Sigmoid colon (tissue), 7 donors: ENCODE results near the gene ZNF473. TPM values are rescaled to one million over a fixed set of nuclear protein-coding genes. Genes with fewer than 3 reads are reported as not detected.
A peak's percentile ranks its signal among the peaks of the same experiment; 100 is the strongest.

Experiments used
- DNase-seq: peaks from one replicate; pipeline ENCODE4 v3.0.0-alpha.2; 2019
- H3K27ac ChIP-seq, 4 donors: fragments of 200-600 bp; sonication (generic); one replicate each; pipeline ENCODE4 v1.5.1; 2016 to 2019; ENCODE audit warnings: mild to moderate bottlenecking in 1 of 4
- H3K27me3 ChIP-seq, 3 donors: fragments of 200-600 bp; sonication (generic); one replicate each; pipeline ENCODE4 v1.5.1; 2019; ENCODE audit warnings: mild to moderate bottlenecking in 1 of 3
- H3K36me3 ChIP-seq, 4 donors: fragments of 200-600 bp; sonication (generic); one replicate each; pipeline ENCODE4 v1.5.1; 2016 to 2019
- H3K4me1 ChIP-seq, 4 donors: fragments of 200-600 bp; sonication (generic); one replicate each; pipeline ENCODE4 v1.5.1; 2017 to 2019
- H3K4me3 ChIP-seq, 4 donors: fragments of 200-600 bp; sonication (generic); one replicate each; pipeline ENCODE4 v1.5.1; 2017 to 2019; ENCODE audit warnings: mild to moderate bottlenecking in 2 of 4, moderate library complexity in 1 of 4
- H3K9me3 ChIP-seq, 4 donors: fragments of 200-600 bp in 3 of 4; sonication (generic) in 3 of 4; one replicate each; pipeline versions ENCODE4 v1.5.1 to v1.6.1; 2013 to 2019
- EP300 ChIP-seq, 4 donors: sonication (generic); formaldehyde crosslinking; IDR thresholded peaks; one replicate each; pipeline ENCODE4 v1.6.1; 2017; ENCODE audit warnings: antibody characterized with exemption in 4 of 4
- POLR2A ChIP-seq, 2 donors: fragments of 450-650 bp; IDR thresholded peaks; one replicate each; pipeline ENCODE4 v1.6.1; 2016; ENCODE audit warnings: antibody characterized with exemption in 2 of 2, mild to moderate bottlenecking in 2 of 2, moderate library complexity in 2 of 2
- POLR2AphosphoS5 ChIP-seq, 4 donors: sonication (generic); formaldehyde crosslinking; IDR thresholded peaks; one replicate each; pipeline ENCODE4 v1.6.1; 2017; ENCODE audit warnings: antibody characterized with exemption in 4 of 4
- WGBS, 2 donors: extraction: QIAGEN DNeasy Blood & Tissue Kit; methylation state at CpG; one replicate each; pipeline ENCODE4 v1.1.7; 2013; 5-methylcytosine and 5-hydroxymethylcytosine counted together
- intact Hi-C: fragments of 100-400 bp; cut with DNase I; formaldehyde crosslinking; loops from one replicate; pipeline ENCODE4 v1.15.1; 2023
- polyA plus RNA-seq, 3 donors: library from polyadenylated mRNA; stranded (reverse); fragments of 200-250 nt; gene quantifications; one replicate each; pipeline ENCODE4 v1.2.3, GENCODE V29; 2013
- total RNA-seq, 4 donors: library from RNA; depleted of rRNA; stranded (reverse); fragments of >200 nt; gene quantifications; one replicate each; pipeline ENCODE4 v1.1.0, GENCODE V29; 2016
- TF ChIP-seq, protein P1 (sequence below), 4 experiments: fragments of 450-650 bp in 3 of 4; fragments of 200-600 bp in 1 of 4; IDR thresholded peaks; one replicate each; pipeline ENCODE4 v1.5.1; 2016 to 2019; ENCODE audit warnings: antibody characterized with exemption in 4 of 4, mild to moderate bottlenecking in 3 of 4, moderate library complexity in 2 of 4
- donor health status: healthy with polysubstance abuse.
- donor health status: Bipolar disorder and iron deficiency.
- donor health status: healthy.

ZNF473 gene
- total RNA-seq = 10 to 100 TPM in 2 of 4 donors, 1 to 10 TPM in 2; 5.8 to 13.2 (median 9.3) TPM
- 1 to 10 TPM in 2 of 3 donors, under 1 TPM in 1; 0.92 to 2.7 (median 1.8) TPM for polyA plus RNA-seq

DNA sequence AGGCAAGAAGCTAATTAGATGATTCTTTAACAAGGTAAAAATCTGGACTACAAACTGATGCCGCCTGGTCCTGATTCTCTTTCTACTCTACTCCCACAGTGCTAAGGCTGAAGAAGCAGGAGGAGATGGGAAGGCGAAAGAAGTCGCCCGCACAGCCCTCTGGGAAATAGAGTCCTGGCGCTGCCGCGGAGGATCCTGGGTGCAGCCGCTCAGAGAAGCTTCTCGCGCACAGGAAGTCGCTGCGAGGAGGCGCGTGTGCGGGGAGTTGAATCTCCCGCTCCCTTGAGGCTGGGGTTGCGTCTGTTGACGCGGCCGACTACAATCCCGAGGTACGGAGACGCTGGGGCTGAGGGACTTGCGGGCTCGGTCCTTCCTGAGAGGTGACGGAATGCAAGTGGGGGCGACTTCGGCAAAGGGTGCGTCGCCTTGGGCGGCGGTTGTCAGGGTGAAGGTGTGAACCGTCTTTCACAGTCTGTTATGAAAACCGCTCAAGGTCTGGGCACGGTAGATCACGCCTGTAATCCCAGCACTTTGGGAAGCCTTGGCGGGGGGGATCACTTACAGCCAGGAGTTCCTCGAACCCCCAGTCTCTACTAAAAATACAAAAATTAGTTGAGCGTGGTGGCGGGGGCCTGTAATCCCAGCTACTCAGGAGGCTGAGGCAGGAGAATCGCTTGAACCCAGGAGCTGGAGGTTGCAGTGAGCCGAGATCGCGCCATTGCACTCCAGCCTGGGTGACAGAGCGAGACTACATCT, at the start of gene ZNF473:
Gene ZNF473 (plus strand): TSS at position 212 of the 756 bp plus-strand sequence. CDS start 5,078 bp downstream, outside the sequence.
- DNase-seq = peak; percentile 98
- peaks cover 0 to 3% (median 0%) of the 10 kb centered on the region in 4 donors for H3K36me3 ChIP-seq
- H3K4me1 ChIP-seq = peaks cover 0 to 31% (median 28%) of the 10 kb centered on the region in 4 donors
- peak within 1 kb of the TSS; percentile 83 to 95 (median 90) for H3K4me3 ChIP-seq
- intact Hi-C loops = loop anchor here (10.0 kb wide), 1 partner anchor 571 kb away; the partner anchor contains the start of genes ALDH16A1 and PIH1D1
- H3K27me3 ChIP-seq = no peaks in the 10 kb centered on the region
- peak within 1 kb of the TSS; percentile 92 to 94 (median 92) for H3K27ac ChIP-seq
- WGBS, 2 donors = 13 to 14% methylated on average over 45 of the region's 45 CpGs
- no peaks in the 10 kb centered on the region for H3K9me3 ChIP-seq
- TF ChIP-seq POLR2A (IDR thresholded peaks at IDR 0.05) = peak; percentile 29 to 30
- TF ChIP-seq POLR2AphosphoS5 (IDR thresholded peaks at IDR 0.05) = peak in 3 of 4 donors; percentile 73 to 83 (median 78)
- TF ChIP-seq, protein P1, sequence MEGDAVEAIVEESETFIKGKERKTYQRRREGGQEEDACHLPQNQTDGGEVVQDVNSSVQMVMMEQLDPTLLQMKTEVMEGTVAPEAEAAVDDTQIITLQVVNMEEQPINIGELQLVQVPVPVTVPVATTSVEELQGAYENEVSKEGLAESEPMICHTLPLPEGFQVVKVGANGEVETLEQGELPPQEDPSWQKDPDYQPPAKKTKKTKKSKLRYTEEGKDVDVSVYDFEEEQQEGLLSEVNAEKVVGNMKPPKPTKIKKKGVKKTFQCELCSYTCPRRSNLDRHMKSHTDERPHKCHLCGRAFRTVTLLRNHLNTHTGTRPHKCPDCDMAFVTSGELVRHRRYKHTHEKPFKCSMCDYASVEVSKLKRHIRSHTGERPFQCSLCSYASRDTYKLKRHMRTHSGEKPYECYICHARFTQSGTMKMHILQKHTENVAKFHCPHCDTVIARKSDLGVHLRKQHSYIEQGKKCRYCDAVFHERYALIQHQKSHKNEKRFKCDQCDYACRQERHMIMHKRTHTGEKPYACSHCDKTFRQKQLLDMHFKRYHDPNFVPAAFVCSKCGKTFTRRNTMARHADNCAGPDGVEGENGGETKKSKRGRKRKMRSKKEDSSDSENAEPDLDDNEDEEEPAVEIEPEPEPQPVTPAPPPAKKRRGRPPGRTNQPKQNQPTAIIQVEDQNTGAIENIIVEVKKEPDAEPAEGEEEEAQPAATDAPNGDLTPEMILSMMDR (IDR thresholded peaks at IDR 0.05) = no peak
- TF ChIP-seq EP300 (IDR thresholded peaks at IDR 0.05) = peak in 2 of 4 donors; percentile 40 to 62

DNA sequence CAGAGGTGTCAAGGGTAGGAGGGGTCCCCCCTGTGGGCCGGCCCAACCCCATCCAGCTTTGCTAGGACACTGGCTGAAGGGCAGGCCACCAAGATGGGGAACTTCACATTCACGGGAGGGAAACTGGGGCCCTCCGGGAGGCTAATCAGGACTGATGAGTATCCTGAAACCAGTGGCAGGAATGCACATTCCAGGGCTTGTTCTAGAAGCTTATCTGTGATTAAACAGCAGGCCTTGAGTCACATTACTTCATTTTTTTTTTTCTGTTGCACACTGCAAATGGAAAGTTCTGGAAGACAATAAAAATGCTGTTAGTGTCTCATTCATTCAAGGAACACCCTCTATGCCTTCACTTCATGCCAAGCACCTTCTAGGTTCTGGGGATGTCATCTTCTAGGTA, 49.3 kb upstream of the ZNF473 start:
- no peak for DNase-seq
- intact Hi-C loops = no loop called here

DNA sequence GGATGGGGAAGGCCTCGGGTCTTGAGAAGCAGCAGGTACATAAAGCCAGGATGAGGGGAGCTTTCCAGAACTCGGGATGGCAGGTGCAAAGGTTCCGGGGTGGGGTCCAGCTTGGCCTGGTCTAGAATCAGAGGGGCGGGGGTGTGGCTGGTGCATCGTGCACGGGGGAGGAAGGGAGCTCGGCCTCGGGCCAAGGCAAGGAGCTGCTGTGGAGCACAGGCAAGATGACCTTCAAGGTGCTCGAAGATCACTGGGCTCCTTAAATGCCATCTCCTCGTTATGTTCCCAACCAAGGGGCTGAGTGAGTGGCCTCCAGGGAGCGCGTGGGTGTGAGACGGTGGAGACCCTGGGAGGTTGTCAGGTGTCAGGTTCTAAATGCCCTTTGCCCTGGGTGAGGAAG, 48.7 kb upstream of the ZNF473 start:
- no peaks in the 10 kb centered on the region for H3K27me3 ChIP-seq
- H3K4me1 ChIP-seq = peaks cover 0 to 26% (median 23%) of the 10 kb centered on the region in 4 donors
- 72 to 84% methylated on average over 13 of the region's 13 CpGs for WGBS, 2 donors
- peaks cover 0 to 54% (median 2%) of the 10 kb centered on the region in 4 donors for H3K36me3 ChIP-seq
- no peak overlapping the region for H3K4me3 ChIP-seq
- TF ChIP-seq EP300 (IDR thresholded peaks at IDR 0.05) (no peak), POLR2AphosphoS5 (IDR thresholded peaks at IDR 0.05) (no peak), POLR2A (IDR thresholded peaks at IDR 0.05) (no peak)
- TF ChIP-seq, protein P1 (IDR thresholded peaks at IDR 0.05) = no peak
- H3K9me3 ChIP-seq = no peaks in the 10 kb centered on the region
- intact Hi-C loops = no loop called here
- H3K27ac ChIP-seq = no peak overlapping the region
- DNase-seq = no peak

More for the DNA sequence above, 49.3 kb upstream of the ZNF473 start:
- H3K4me1 ChIP-seq = peaks cover 0 to 32% (median 27%) of the 10 kb centered on the region in 4 donors
- no peaks in the 10 kb centered on the region for H3K27me3 ChIP-seq
- 88 to 91% methylated on average over 3 of the region's 3 CpGs for WGBS, 2 donors
- no peaks in the 10 kb centered on the region for H3K9me3 ChIP-seq
- H3K36me3 ChIP-seq = peaks cover 0 to 48% (median 0%) of the 10 kb centered on the region in 4 donors
- no peak overlapping the region for H3K4me3 ChIP-seq
- no peak overlapping the region for H3K27ac ChIP-seq
- TF ChIP-seq EP300 (IDR thresholded peaks at IDR 0.05) = no peak
- no peak for TF ChIP-seq POLR2A (IDR thresholded peaks at IDR 0.05)
- no peak for TF ChIP-seq POLR2AphosphoS5 (IDR thresholded peaks at IDR 0.05)
- TF ChIP-seq, protein P1 (IDR thresholded peaks at IDR 0.05) = no peak

DNA sequence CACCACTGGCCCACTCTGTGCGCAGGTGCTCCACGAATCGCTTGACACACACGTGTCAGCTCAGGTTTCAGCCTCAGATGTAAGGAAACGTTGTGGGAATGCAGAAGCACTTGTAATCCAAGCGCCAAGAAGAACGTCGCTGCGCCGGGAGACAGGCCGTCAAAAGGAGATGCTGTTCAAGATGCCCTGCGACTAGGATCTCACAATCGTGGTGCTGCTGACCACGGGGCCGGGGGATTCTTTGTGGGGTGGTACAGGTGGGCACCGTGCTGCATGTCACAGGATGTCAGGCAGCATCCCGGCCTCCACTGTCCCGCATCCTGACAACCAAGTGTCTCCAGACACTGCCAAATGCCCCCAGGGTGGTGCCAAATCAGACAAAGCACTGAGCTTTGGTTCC, 47.9 kb upstream of the ZNF473 start:
- Histone ChIP-seq H3K36me3 (peaks cover 0 to 57% (median 2%) of the 10 kb centered on the region in 4 donors), H3K9me3 (no peaks in the 10 kb centered on the region), H3K4me3 (no peak overlapping the region), H3K27me3 (no peaks in the 10 kb centered on the region), H3K4me1 (peaks cover 0 to 23% (median 19%) of the 10 kb centered on the region in 4 donors), H3K27ac (peak overlapping the region in 1 of 4 donors; percentile 12)
- TF ChIP-seq POLR2A (IDR thresholded peaks at IDR 0.05) (no peak), POLR2AphosphoS5 (IDR thresholded peaks at IDR 0.05) (no peak), EP300 (IDR thresholded peaks at IDR 0.05) (no peak)
- TF ChIP-seq, protein P1 (IDR thresholded peaks at IDR 0.05) = no peak
- no peak for DNase-seq
- WGBS, 2 donors = 85 to 94% methylated on average over 18 of the region's 18 CpGs
- intact Hi-C loops = no loop called here
